Activated naive CD4-positive, alpha-beta T cell treated with anti-CD3 and anti-CD28 coated beads, Interleukin-2, amount 50 U/mL, for 16 hours (primary cell): ENCODE results near the gene SPRYD3.

Experiments used
- DNase-seq: peaks from one replicate; pipeline ENCODE4 v3.0.0-alpha.2; 2020

The SPRYD3 gene

DNA sequence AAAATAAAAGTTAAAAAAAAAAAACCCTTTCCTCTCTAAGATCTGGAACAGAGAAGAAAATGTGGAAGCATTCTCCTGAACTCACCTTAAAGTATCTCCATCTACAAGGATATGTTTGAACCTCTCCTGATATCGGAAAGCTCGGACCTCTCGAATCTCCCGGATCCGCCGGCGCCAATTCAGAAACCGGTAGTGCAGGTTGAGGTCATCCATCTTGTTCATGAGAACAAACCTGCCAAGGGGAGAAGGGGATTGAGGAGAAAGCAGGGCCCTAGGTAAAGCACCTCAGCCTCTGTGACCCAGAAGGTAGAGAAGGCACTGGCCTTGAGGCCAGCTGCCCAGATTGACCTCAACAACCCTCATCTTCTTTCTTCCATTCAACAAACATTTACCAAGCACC, 2.2 kb downstream of the SPRYD3 start:
- no peak for DNase-seq

DNA sequence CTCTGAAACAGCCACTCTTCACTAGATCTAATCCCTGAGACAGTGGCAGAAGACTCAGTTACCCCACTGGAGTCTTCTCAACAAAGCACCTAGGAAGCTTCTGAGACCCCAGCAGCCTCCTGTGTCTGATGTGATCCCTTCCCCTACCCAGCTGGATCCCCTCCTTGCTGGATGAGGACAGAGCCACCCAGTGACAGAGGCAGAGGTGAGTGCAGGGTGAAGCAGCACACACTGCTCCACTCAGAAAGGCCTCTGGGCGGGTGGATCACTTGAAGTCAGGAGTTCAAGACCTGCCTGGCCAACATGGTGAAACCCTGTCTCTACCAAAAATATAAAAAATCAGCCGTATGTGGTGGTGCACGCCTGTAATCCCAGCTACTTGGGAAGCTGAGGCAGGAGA, 2.7 kb downstream of the SPRYD3 start:
- DNase-seq: no peak

DNA sequence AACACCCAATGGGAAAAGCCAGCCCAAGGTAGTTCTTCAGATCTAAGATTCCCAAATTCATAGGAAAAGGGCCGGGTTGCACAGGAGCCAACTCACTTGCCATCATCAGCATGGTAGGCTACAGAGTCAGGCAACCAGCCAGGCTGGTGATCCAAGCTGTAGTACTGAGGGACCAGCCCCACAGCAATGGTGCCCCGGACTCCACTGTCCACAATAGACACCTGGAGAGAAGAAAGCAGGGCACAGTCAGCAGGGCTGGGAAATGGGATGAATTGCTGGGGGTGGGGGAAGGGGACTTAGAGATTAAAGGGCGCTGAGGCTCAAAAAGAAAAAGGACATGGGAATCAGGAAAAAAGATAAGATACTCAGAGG, 4.2 kb downstream of the SPRYD3 start:
- no peak for DNase-seq

DNA sequence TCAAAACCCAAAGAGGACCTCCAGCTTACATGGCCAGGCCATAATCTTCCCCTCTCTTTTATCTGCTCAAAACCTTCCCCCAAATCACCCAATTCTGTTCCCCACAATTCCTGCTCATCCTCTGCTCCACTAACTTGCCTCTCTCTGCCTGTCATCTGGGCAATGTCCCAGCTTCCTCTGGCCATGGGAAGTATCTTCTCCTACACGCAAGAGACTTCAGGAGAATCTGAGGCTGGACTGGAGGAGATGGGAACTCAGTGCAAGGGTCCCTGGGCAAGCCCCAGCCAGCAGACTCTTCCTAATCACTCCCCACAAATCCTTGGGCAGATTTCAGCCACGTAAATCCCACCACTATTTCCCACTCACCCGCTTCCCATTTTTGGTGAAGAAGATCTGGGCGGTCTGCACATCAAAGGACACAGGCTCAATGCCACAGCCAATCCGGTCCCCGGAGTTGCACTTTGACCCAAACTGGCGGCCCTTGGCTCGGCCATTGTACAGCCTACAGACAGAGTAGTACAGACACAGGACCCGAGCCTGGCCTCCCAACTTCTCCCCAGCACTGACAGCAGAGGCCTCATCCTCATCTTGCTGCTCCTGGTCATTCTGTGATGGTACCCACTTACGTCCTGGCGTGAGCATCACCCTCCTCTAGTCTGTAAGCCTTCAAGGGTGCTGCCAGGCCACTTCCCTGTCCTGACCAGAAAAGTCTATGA, 4.7 kb downstream of the SPRYD3 start:
- no peak for DNase-seq

DNA sequence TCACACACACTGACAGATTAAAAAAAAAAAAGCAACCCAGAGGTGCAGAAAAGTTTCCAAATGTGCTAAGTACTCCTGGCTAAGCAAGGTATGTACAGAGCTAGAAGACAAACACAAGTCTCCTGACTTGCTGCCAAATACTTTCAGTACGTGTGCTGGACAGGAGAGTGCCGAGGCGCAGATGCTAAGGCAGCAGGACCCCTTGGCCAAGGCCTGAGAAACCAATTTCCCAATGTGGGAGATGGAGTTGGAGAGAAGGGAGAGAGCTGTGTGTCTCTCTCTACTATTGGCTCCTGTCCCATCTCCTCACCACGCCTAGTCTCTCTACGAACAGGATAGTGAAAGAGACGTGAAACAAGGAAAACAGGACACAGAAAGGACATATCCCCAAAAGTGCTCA, 5.3 kb downstream of the SPRYD3 start:
- no peak for DNase-seq

DNA sequence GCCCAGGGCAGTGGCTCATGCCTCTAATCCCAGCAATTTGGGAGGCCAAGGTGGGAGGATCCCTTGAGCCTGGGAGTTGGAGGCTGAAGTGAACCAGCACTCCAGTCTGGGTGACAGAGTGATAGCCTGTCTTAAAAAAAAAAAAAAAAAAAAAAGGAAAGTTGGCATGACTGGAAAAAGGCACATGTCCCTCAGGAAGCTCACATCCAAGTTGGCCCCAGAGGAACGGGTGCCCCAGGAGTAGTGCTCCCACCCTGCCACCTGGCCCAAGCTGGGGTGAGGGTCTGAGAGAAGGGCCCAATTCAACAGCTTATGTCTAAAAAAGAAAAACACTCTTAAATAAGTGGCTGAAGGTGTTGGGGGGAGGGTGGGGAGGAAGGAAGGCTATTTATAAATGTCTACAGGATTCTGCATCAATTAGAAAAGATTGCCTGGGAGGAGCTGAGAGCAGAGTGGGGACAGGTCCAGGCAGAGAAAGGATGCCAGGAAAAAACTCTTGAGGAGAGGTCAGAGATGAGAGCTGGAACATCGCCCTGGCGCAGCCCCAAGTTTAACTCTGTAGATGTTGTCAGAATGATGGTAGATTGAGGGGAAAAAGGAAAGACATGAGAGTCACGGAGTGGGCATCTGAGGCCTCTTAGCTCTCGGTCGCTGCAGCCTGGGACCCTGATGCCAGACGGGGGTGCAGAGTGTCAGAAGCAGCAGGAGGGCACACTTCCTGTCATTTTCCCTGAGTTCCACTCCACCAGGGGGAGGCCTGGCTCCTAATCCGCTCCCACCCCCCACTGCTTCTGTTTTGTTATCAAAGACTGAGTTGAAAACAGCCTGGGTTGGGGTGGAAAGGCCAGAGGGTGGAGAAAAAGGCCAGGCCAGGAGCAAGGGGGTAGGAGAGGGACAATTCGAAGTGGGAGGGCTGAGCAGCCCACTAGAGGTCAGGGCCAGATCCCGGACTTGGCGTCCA, 7.3 kb downstream of the SPRYD3 start:
- DNase-seq: no peak

DNA sequence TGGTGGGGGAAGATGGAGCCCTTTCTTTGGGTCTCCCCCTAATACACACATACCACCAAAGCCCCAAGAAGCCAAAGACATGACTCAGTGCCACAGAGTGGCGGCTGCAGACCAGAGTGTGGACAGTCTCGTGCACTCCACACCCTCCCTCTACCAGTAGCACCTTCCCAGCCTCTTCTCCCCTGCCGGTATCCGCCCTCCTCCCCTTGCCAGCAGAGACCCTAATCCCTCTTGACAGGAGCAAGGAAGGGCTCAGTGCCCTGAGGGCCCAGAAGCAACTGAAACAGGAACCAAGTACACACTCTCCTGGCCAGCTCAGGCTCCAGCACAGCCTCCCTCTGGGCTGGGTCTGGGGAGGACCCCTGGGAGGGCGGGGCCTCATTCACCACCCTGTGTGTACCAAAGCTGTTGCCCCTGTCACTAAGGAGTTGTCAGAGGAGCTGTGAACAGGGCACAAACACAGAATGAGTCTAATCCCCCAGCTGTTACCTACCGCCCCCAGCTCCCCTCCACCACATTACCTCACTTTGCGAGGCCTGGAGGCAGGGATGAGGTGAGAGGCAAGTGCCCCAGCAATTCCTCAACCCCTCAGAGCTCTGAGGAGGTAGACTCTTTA, 8.2 kb downstream of the SPRYD3 start:
- DNase-seq: no peak

DNA sequence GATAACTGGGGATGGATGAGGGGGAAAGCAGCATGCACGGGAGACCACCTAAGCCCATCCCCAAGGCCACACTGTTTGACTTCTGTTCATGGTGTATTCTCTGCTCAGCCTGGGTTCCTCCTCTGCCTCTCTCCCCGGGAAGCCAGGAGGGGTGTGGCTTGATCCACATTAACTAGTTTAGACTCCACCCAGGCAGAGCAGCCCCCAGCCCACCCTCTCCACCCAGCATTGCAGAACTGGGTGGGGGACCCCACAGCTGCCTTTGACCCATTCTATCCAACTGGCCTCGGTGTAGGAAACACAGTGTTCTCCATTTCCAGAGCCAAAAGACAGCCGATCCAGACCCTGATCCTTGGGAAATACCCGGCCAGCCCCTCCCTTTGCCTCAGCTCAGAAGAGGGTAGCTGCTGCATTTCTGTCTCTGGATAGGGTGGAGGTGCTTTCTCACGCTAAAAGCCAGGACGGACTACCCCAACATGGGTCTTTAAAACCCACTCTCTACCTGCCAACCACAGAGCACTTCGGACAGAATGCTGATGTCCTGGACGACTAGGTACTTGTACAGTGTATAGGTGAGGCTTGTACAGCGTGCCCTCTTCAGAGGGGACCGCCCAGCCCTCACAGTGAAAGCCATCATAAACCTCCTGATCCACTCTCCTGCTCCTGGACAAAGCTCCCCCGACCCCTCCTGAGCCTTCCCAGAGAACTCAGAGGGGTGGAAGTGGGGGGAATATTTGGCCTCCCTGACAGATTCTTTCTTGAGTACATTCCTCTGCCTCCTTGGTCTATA, 9.4 kb downstream of the SPRYD3 start:
- DNase-seq: no peak

DNA sequence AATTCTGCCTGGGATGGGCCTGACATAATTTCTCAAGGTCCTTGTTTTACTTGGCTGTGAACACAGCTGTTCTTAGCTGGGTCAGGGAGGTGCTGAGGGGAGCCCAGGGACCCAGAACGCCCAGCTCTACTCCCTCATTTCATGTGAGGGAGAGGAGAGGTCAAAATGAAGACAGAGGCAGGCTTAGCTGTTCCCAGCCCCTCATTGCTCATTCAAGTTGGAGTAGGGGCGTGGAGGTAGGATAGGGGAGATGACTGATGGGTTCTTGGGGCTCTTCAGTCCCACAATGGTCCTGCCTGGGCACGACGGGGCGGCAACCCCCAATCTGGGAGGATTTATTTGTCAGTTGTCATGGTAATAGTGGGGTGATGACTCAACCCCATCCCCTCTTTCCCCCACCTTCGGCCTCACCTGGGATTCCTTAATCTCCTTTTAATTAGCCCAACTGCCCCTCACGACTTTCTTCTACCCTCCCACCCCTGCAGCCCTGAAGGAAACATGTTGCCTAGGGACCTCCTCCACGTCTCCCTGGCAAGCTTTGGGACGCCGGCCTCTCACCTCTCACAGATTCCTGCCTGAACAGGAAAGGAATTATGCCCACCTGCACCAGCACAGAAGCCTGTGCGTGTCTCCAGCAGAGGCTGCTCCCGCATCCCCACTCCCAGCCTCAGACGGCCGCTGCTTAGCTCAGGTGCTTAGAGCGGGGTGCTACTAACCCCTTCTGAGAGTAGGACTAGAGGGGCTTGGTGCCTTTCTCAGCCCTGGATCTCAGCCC, 10.2 kb downstream of the SPRYD3 start:
- no peak for DNase-seq

DNA sequence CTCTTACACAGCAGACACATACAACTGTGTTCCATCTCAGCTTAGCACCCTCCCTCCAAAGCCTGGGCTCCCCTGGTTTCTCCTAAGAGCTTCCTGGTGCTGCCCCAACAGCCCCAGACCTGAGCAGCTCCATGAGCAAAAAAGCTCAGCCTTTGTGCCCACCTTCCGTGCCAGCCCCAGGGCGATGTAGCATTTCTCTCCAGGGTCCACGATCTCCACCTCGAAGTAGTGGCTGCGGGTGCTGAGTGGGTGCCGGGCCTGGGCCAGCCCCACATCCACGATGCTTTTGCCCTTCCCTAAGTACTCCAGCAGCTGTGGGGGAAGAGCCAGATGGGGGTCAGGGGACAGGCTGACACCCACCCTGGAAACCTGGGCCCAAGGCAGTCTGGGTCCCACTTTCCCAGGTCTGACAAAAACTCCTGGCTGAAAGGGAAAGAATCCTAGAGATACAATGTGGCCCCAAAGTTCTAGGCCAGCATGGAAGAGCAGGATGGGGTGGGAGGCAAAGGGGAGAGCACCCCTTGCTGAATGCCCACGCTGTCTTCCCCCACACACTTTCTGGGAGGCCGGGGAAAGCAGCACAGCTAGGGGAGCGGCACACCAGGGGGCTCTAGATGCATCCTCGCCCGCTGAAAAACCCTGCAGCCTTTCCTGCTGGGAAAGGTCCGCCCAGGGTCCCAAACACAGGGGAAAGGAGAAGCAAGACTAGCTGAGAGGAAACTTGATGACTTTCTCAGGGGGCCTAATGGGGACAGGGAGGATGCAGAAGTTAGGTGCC, 11.0 kb downstream of the SPRYD3 start:
- DNase-seq: no peak

DNA sequence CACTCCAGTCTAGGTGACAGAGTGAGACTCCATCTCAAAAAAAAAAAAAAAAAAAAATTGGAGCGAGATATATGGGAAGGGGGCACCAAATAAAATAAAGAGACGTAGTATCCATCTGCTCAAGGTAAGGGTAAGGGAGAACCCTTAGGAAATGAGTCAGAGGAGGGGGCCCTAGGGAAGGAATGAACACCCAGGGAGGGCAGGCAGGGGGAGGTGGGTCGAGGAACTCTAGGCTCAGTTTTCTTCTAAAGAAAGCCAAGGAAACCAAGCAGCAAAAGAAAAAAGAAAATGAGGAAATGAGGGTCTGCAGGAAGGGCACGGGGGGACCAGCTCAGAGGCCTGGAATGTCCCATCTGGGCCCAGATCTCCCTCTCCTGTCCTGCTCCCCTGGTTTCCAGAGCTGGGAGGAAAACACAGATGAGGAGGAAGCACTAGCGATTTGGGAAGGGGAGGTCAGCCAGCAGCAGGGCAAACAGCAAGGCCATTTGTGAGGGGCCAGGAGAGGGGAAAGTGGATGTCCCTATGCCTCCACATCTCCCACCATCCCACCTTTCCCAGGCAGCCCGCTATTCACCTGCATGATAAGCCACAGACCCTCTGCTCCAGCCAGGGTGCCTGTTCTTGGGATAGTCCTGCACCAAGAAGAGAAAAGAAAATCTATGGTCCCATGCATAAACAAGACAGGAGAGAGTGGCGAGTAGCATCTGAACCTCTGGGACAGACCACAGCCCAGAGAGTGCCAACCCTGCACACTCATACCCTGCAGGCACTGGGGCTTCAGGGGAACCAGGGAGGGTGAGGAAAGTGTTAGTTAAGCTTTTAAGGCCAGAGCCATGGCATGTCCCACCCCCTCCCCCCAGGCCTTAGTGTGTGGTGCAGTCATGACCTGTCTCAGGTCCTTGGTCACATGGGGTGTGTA, 11.9 kb downstream of the SPRYD3 start:
- DNase-seq: no peak

DNA sequence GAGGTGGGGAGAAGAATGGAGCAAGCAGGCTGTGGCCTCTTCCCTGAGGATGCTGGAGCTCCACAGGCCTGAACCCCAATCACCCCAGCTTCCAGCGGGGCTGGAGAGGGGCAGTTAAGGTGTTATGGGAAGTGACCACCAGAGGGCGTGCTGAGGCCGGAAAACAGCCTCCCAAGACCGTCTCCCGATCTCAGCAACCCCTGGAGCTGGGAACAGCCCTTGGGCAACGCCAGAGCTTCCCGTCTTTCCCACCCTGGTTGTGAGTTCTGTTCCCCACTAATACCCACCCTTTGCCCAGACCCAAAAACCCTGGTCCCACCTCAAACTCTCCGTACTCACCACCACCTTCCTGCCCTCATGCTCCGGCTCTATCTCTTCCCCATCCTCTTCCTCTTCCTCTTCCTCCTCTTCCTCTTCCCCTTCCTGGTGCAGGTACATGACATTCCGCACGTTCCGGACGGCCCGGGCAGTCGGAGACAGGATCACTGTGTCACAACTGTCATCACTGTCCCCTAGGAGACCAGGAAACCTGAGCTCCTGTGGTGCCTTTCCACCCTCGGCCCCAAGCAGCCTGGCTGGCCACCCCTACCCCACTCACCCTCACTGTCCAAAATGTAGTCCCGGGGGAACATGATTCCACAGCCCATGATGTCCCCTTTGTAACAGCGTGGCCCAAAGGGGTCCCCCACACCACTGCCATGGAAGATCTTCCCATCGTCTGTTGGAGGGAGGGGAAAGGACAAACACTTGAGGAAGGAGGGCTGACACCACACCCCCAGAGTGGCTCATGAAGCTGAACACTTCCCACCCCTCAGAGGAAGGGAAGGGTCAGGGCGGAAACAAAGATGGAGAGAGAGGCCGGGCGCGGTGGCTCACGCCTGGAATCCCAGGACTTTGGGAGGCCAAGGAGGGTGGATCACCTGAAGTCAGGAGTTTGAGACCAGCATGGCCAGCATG, 12.9 kb downstream of the SPRYD3 start:
- peak; percentile 62 for DNase-seq

DNA sequence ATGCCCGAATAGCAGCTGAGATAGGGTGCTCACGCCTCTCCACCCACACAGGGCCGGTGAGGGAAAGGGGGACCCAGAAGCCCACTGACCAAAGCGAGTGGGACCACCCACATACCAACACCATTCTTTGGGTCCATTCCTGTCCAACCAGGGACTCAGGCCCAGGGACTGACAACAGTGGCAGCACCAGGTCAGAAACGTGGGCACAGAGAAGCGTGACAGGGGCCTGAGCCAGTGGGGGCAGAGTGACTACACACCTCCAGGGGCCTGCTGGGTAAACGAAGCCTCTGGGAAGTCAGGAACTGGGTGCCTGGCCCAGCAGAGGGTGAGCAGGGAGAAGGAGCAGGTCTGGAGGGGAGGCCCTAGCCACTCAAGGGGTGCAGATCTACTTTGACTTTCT, 13.7 kb downstream of the SPRYD3 start:
- DNase-seq: no peak

DNA sequence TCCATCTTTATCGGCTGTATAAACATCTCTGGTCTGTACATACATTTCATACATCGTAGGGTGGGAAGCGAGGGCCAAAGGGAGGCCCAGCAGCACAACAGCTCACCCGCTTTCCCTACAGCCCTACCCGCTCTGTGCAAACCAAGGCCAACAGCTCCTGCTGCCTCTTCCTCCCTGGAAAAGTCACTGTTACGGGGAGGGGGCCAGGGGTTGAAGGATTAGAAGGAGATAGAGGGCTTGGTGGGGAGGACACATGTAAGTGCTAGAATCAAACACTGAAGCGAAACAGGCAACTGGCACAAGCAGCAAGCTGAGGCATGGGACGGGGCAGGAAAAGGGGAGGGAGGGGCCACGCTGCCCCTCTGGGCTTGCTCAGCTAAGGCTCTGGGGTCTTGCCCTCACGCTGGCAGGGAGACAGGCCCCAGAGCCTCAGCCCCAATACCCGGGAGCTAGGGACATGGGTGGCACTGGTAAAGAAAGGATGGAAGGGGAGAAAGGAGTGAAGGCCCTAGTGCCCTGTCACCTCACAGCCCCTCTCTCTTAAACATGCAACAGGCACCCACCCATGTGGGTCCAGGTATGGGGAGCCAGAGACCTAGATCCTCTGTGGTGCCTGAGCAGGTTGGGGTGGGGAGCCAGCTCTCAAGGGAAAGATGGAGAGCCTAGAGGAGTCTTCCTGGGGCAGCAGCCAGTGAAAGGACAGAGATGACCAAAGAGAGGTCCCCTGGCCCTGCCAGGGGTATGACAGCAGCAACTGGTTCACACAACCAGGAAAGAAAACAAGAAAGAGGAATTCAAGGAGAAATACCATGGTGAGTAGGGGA, 14.4 kb downstream of the SPRYD3 start:
- no peak for DNase-seq

DNA sequence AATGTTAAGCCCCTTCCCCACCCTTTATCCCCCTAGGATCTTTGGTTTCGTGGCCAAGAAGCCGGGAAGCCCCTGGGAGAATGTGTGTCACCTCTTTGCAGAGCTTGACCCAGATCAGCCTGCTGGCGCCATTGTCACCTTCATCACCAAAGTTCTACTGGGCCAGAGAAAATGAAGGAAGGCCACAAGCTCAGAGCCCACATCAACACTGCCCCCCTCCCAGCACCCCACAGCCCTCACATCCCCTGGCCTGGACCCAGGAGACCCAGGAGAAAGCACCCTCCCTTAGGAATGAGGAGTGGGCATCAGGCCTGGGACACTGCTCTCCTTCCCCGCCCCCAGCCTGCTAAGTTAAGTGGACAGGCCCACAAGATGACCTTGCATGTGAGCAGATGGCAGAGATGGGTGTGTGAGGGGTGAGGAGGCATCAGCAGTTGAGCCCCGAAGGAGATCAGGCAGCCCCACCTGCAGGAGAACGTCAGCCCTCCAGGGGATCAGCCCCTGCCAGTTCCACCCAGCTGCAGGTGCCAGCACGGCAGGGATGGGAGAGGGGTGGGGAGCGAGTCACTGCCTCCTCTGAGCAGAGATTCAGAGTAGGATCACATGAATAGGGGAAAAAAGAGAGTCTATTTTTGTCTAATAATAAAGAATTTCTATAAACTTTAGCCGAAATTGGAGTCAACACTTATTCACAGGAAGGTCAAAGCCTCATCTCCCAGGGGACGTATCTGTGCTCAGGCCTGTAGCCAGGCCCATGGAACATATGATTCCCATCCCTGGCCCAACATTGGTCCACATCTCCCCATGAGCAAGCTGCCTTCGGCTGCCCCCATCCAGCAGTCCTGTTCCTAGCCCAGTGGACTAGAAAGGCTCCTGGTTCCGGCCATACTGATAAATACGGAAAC, 15.2 kb downstream of the SPRYD3 start:
- DNase-seq: no peak

DNA sequence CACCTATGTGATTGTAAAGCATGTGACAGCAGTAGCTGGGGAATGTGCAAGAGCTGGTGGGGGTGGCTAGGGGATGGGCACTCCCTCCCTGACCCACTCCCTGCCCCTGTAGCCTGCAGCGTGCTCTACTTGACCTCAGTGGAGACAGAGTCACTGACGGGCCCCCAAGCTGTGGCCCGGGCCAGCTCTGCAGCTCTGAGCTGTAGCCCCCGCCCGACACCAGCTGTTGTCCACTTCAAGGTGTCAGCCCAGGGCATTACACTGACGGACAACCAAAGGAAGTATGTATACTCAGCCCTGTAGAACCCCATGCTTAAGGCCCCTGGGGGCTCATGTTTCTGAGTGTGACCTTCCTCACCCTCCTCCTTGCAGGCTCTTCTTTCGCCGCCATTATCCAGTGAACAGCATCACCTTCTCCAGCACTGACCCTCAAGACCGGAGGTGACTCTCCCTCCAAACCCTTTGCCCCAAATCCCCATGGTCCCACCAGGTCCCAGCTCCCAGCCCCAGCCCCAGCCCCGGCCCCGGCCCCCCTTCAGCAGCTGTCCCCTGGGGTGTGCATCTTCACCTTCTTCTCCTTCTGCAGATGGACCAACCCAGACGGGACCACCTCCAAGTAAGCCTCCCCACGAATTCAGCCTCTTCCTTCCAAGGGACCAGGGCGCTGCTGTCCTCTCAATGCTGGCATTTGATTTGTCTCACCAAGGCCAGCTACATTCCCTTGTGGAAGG, 16.0 kb downstream of the SPRYD3 start:
- DNase-seq: no peak
